Colonic mucosa (tissue), 4 donors: ENCODE measurements around the gene NSDHL. TPM values are rescaled to one million over a fixed set of nuclear protein-coding genes. Genes with fewer than 3 reads are reported as not detected.

Experiments used
- DNase-seq: peaks from one replicate; pipeline ENCODE4 v3.0.0-alpha.2; 2020
- H3K27ac ChIP-seq: fragments of 200-600 bp; one replicate; pipeline ENCODE4 v1.8.0; 2021
- H3K27me3 ChIP-seq: fragments of 200-600 bp; one replicate; pipeline ENCODE4 v1.8.0; 2021
- H3K36me3 ChIP-seq: fragments of 200-600 bp; one replicate; pipeline ENCODE4 v1.8.0; 2021
- H3K4me1 ChIP-seq: fragments of 200-600 bp; one replicate; pipeline ENCODE4 v1.8.0; 2021; ENCODE audit warnings: mild to moderate bottlenecking
- H3K4me3 ChIP-seq: fragments of 200-600 bp; one replicate; pipeline ENCODE4 v1.8.0; 2021
- H3K9ac ChIP-seq, 2 donors: one replicate each; pipeline ENCODE4 v1.7.0; 2013; ENCODE audit warnings: control low read depth in 2 of 2, low read depth in 2 of 2, low read length in 2 of 2
- H3K9me3 ChIP-seq: fragments of 200-600 bp; one replicate; pipeline ENCODE4 v1.8.0; 2021
- intact Hi-C: fragments of 100-400 bp; cut with DNase I; formaldehyde crosslinking; loops from one replicate; pipeline ENCODE4 v1.14.1; 2022
- total RNA-seq, 2 donors: library from RNA; stranded (reverse); fragmentation: NEBNext Ultra II Directional in 1 of 2; extraction: Animal tissue kit (Norgen Biotek cat#: 25700) in 1 of 2; gene quantifications; one replicate each; pipeline ENCODE4 v1.2.1, GENCODE V29; 2021
- TF ChIP-seq, protein P1 (sequence below): fragments of 200-600 bp; IDR thresholded peaks from one replicate; pipeline ENCODE4 v1.8.0; 2022; ENCODE audit warnings: antibody characterized with exemption, mild to moderate bottlenecking
- donor health status: healthy.
- donor health status: DM: no; HTN: no; CAD: no.
- donor health status: DM: no; HTN: no; CAD: no.

The NSDHL gene
- total RNA-seq, 2 donors from 2014 or later = 25.3 to 28.8 TPM

DNA sequence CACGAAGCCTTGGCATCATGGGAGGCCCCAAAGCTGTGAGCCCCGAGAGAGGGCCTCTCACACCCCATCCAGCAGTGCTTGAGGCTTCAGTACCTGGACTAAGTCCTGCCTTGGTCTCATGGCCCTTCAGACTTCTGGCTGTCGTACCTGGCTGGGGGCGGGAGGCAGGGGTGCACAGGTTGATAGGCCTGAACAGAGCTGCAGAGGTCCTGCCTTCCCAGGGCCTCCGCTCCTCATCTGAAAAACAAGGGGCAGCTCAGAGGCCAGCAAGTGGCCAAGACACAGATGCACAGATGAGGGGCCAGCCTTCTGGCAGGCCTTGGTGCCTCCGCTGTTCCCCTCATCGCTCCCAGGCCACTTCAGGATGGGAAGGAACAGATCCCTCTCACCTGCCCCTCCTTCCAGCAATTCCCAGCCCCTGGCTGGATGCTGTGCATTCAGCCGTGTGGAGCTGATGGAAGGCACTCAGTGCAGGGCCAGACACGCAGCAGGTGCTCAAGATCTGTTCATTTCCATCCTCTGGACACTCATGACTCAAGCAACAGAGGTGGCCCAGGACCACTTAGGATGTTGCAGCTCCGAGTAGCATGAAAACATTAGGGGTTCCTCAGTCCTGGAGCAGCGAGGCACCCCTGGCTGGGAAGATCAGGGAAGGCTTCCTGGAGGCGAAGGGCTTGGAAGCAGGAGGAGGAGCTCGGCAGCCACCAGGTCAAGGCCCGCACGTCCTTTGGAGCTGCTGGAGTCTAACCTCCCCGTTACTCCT, 68.4 kb downstream of the NSDHL start:
- no peaks in the 10 kb centered on the region for H3K4me1 ChIP-seq
- no peak overlapping the region for H3K27ac ChIP-seq
- intact Hi-C loops = no loop called here
- no peak for DNase-seq
- H3K27me3 ChIP-seq = no peaks in the 10 kb centered on the region
- no peak overlapping the region for H3K4me3 ChIP-seq
- H3K9ac ChIP-seq = no peak overlapping the region
- TF ChIP-seq, protein P1, sequence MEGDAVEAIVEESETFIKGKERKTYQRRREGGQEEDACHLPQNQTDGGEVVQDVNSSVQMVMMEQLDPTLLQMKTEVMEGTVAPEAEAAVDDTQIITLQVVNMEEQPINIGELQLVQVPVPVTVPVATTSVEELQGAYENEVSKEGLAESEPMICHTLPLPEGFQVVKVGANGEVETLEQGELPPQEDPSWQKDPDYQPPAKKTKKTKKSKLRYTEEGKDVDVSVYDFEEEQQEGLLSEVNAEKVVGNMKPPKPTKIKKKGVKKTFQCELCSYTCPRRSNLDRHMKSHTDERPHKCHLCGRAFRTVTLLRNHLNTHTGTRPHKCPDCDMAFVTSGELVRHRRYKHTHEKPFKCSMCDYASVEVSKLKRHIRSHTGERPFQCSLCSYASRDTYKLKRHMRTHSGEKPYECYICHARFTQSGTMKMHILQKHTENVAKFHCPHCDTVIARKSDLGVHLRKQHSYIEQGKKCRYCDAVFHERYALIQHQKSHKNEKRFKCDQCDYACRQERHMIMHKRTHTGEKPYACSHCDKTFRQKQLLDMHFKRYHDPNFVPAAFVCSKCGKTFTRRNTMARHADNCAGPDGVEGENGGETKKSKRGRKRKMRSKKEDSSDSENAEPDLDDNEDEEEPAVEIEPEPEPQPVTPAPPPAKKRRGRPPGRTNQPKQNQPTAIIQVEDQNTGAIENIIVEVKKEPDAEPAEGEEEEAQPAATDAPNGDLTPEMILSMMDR = no peak
- no peaks in the 10 kb centered on the region for H3K9me3 ChIP-seq
- no peaks in the 10 kb centered on the region for H3K36me3 ChIP-seq

DNA sequence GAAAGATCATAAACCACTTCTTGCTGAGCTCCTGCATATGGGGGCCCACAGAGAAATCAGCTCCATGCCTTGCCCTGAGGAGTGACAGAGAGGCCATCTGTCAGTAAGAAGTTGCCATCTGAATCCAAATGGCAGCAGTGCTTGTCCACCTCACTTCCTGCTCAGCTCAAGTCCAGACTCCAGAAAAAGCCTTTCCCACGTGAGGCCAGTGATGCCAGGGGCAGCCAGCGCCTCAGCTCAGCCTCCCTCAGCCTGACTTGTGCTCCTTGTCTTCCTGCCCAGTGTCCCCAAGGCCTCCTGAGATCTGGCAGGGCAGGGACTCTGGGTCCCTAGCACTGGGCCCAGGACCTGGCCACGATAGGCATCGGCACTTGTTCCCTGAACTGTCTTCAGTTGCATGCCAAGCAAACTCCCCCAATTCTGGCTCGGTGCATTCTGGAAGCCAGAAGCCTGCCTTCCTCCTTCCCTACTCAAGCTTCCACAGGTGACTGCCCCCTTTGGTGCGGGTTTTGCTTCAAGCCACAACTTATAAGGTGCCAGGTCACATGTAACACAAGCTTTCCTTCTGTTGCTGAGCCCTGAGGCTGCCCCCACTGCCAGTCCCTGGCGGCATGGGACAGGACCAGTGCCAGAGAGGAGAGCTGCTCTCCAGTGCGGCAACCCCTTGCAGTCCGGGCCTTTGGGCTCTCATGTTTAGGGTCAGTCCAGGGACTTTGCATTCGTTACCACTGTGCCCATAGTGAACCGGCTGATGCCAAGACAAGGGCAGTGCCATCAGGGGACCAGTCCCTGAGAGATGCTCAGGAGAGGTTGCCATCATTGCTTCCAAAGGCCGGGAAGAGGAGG, 69.2 kb downstream of the NSDHL start:
- H3K27me3 ChIP-seq = no peaks in the 10 kb centered on the region
- intact Hi-C loops = no loop called here
- TF ChIP-seq, protein P1 = no peak
- no peaks in the 10 kb centered on the region for H3K9me3 ChIP-seq
- H3K4me3 ChIP-seq = no peak overlapping the region
- no peaks in the 10 kb centered on the region for H3K36me3 ChIP-seq
- no peak overlapping the region for H3K9ac ChIP-seq
- H3K4me1 ChIP-seq = no peaks in the 10 kb centered on the region
- DNase-seq = no peak
- no peak overlapping the region for H3K27ac ChIP-seq

DNA sequence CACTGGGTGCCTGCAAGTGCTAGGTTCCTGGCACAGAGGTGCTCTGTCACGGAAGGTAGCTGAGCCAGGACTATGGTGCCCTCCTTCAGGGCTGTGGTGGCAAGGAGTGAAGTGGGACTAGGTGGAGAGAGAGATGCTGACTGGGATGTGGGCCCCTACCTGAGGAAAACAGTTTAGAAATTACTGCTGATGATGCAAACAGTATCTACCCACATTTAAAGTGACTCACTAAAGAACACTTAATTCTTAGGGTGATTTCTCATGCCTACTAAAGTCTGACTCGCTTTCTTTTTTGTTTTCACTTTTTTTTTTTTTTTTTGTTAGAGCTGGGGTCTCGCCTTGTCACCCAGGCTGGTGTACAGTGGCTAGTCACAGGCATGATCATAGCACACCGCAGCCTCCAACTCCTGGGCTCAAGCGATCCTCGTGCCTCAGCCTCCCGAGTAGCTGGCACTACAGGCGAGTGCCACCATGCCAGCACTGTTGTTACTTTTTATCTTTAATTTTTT, 70.1 kb downstream of the NSDHL start:
- Histone ChIP-seq H3K4me1 (no peaks in the 10 kb centered on the region), H3K27ac (no peak overlapping the region), H3K36me3 (no peaks in the 10 kb centered on the region), H3K9ac (no peak overlapping the region), H3K4me3 (no peak overlapping the region), H3K27me3 (no peaks in the 10 kb centered on the region), H3K9me3 (no peaks in the 10 kb centered on the region)
- no peak for DNase-seq
- TF ChIP-seq, protein P1 = no peak
- intact Hi-C loops = no loop called here

DNA sequence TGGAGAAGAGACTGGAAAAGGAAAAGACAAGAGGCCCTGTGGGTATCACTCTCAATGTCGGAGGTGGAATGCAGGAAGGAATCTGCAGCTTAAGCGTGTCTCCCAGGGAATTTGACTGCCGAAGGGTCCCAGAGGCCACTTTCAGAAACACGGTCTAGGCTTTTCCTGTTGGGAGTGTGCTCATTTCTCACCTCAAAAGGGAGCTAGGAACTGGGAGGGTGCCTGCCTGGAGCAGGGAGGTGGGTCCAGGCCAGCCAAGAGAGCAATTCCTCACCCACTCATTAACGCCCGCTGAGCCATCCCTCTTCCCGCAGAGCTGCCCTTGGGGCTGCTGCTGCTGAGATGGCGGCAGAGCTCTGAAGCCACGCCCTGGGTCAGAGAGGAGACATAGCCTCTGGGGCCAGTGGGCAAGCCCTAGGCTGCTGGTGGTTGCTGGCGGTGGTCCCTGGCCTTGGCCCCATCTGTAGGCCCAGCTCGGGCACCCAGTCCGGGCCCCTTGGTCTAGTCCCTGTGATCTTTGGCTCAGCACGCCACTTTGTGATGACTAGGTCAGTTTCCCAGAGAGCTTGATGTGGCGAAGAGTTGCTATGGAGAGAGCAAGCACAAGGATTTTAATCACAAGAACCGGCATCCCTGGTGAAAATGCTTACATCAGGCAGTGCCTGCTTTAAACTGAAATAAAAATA, 71.1 kb downstream of the NSDHL start:
- Histone ChIP-seq H3K27me3 (no peaks in the 10 kb centered on the region), H3K9ac (no peak overlapping the region), H3K4me3 (no peak overlapping the region), H3K36me3 (no peaks in the 10 kb centered on the region), H3K4me1 (no peaks in the 10 kb centered on the region), H3K9me3 (no peaks in the 10 kb centered on the region), H3K27ac (no peak overlapping the region)
- intact Hi-C loops = no loop called here
- TF ChIP-seq, protein P1 = no peak
- DNase-seq = no peak

- H3K36me3 ChIP-seq = no peaks in the 10 kb centered on the region
- TF ChIP-seq, protein P1 = no peak
- intact Hi-C loops = no loop called here
- H3K27me3 ChIP-seq = no peaks in the 10 kb centered on the region
- H3K9me3 ChIP-seq = no peaks in the 10 kb centered on the region
- no peak overlapping the region for H3K4me3 ChIP-seq
- no peak overlapping the region for H3K27ac ChIP-seq
- no peak overlapping the region for H3K9ac ChIP-seq
- no peaks in the 10 kb centered on the region for H3K4me1 ChIP-seq
- no peak for DNase-seq
Measured at GRCh38 chrX:152902502-152902820, 71.6 kb downstream of the NSDHL start.
